ENCODE results near the gene TGM2.

DNA sequence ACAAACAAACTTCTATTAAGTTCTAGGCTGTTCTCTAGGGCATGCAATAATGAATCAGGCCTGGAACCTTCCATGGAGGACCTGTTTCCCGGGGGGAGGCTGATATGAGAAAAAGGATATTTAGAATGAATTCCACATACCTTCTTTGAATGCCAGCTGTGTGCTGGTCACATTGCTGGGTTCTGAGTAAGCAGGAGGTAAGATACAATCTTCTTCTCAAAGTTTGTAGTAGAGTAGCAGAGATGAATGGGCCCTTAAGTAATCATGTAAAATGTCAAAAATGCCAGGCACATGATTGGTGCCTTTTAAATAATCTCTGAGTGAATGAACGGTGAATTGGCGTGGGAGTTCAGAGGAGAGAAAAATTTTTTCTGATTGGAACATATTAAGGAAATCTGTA, 47.4 kb downstream of the TGM2 start:
- no peak for TF ChIP-seq POLR2A (IDR thresholded peaks at IDR 0.05)
- TF ChIP-seq, protein P1, sequence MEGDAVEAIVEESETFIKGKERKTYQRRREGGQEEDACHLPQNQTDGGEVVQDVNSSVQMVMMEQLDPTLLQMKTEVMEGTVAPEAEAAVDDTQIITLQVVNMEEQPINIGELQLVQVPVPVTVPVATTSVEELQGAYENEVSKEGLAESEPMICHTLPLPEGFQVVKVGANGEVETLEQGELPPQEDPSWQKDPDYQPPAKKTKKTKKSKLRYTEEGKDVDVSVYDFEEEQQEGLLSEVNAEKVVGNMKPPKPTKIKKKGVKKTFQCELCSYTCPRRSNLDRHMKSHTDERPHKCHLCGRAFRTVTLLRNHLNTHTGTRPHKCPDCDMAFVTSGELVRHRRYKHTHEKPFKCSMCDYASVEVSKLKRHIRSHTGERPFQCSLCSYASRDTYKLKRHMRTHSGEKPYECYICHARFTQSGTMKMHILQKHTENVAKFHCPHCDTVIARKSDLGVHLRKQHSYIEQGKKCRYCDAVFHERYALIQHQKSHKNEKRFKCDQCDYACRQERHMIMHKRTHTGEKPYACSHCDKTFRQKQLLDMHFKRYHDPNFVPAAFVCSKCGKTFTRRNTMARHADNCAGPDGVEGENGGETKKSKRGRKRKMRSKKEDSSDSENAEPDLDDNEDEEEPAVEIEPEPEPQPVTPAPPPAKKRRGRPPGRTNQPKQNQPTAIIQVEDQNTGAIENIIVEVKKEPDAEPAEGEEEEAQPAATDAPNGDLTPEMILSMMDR (IDR thresholded peaks at IDR 0.05), result no peak
- no peak for TF ChIP-seq EP300 (IDR thresholded peaks at IDR 0.05)
